Hepatocyte (in vitro differentiated cells): Measurements from ENCODE around the gene CDRT4. TPM values are rescaled to one million over a fixed set of nuclear protein-coding genes. Genes with fewer than 3 reads are reported as not detected.

Source experiments
- DNase-seq: peaks from one replicate; pipeline ENCODE4 v3.0.0-alpha.2; 2016; ENCODE audit warnings: low spot score
- H2AFZ ChIP-seq: fragments of 200-600 bp; sonication (generic); 2 replicates; pipeline ENCODE4 v1.6.0; 2016; ENCODE audit warnings: antibody characterized with exemption, mild to moderate bottlenecking
- H3K27ac ChIP-seq: fragments of 200-600 bp; sonication (generic); 2 replicates; pipeline ENCODE4 v1.5.1; 2016; ENCODE audit warnings: mild to moderate bottlenecking
- H3K27me3 ChIP-seq: fragments of 200-600 bp; sonication (generic); 2 replicates; pipeline ENCODE4 v1.6.1; 2016
- H3K36me3 ChIP-seq: fragments of 200-600 bp; sonication (generic); replicated peaks from 2 replicates; pipeline ENCODE4 v1.5.1; 2016; ENCODE audit warnings: low read depth; ENCODE audit not compliant: insufficient read depth
- H3K4me1 ChIP-seq: fragments of 200-600 bp; sonication (generic); 2 replicates; pipeline ENCODE4 v1.5.1; 2016; ENCODE audit warnings: mild to moderate bottlenecking, moderate library complexity; ENCODE audit not compliant: insufficient read depth
- H3K4me2 ChIP-seq: fragments of 200-600 bp; sonication (generic); 2 replicates; pipeline ENCODE4 v1.6.0; 2016
- H3K4me3 ChIP-seq: fragments of 200-600 bp; sonication (generic); 2 replicates; pipeline ENCODE4 v1.5.1; 2016; ENCODE audit warnings: mild to moderate bottlenecking
- H3K79me2 ChIP-seq: fragments of 200-600 bp; sonication (generic); 2 replicates; pipeline ENCODE4 v1.6.0; 2017; ENCODE audit warnings: mild to moderate bottlenecking
- H3K9me2 ChIP-seq: fragments of 200-600 bp; sonication (generic); replicated peaks from 2 replicates; pipeline ENCODE4 v1.6.0; 2017; ENCODE audit warnings: mild to moderate bottlenecking; ENCODE audit not compliant: insufficient read depth
- H3K9me3 ChIP-seq: fragments of 200-600 bp; sonication (generic); 2 replicates; pipeline ENCODE4 v1.5.1; 2016; ENCODE audit warnings: low read depth, mild to moderate bottlenecking
- H4K20me1 ChIP-seq: fragments of 200-600 bp; sonication (generic); 2 replicates; pipeline ENCODE4 v1.6.0; 2016; ENCODE audit warnings: mild to moderate bottlenecking; ENCODE audit not compliant: insufficient read depth, poor library complexity, severe bottlenecking
- EZH2 ChIP-seq: fragments of 200-600 bp; sonication (generic); IDR thresholded peaks from 2 replicates; pipeline ENCODE4 v1.6.1; 2016; ENCODE audit warnings: antibody characterized with exemption, mild to moderate bottlenecking, borderline replicate concordance
- EZH2phosphoT487 ChIP-seq: fragments of 200-600 bp; sonication (generic); IDR thresholded peaks from one replicate; pipeline ENCODE4 v1.6.1; 2018; ENCODE audit warnings: antibody characterized with exemption, mild to moderate bottlenecking, low read depth, moderate library complexity; ENCODE audit not compliant: unreplicated experiment, severe bottlenecking
- WGBS: methylation state at CpG from one replicate; pipeline ENCODE4 v1.1.6; 2016; ENCODE audit warnings: low lambda C conversion rate; ENCODE audit errors: missing lambda C conversion rate; 5-methylcytosine and 5-hydroxymethylcytosine counted together
- polyA plus RNA-seq: library from polyadenylated mRNA; unstranded; fragments of >200 nt; fragmentation: Nextera tagmentation; extraction: Ambion mirVana; gene quantifications from 2 replicates; pipeline ENCODE4 v1.2.1, GENCODE V29; 2016
- total RNA-seq: library from RNA; depleted of rRNA; stranded (reverse); fragments of >200 nt; gene quantifications from 2 replicates; pipeline ENCODE4 v1.2.3, GENCODE V29; 2014
- TF ChIP-seq, protein P1 (sequence below): fragments of 200-600 bp; sonication (generic); IDR thresholded peaks from 2 replicates; pipeline ENCODE4 v1.5.1; 2016; ENCODE audit warnings: antibody characterized with exemption, mild to moderate bottlenecking; ENCODE audit not compliant: poor library complexity

Gene CDRT4
- total and polyA plus RNA-seq, 2 experiments from 2014 or later = 2.7 to 9.6 TPM

DNA sequence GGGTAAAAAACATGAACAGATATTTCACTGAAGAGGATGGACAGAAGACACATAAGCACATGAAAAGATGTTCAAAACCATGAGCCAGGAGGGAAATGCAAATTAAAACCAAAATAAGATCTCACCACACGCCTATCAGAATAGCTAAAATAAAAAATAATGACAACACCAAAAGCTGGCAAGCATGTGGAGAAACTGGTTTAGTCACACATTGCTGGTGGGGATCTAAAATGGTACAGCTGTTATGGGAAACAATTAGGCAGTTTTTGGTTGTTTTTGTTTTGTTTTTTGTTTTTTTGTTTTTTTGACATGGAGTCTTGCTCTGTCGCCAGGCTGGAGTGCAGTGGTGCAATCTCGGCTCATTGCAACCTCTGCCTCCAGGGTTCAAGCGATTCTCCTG is 81.3 kb downstream of the CDRT4 start:
- Histone ChIP-seq H3K4me3 (no peak overlapping the region), H3K36me3 (no peaks in the 10 kb centered on the region), H3K79me2 (no peaks in the 10 kb centered on the region), H2AFZ (no peak overlapping the region), H3K9me3 (no peaks in the 10 kb centered on the region), H4K20me1 (no peaks in the 10 kb centered on the region), H3K9me2 (no peaks in the 10 kb centered on the region), H3K27me3 (no peaks in the 10 kb centered on the region), H3K27ac (no peak overlapping the region), H3K4me1 (peaks cover 15% of the 10 kb centered on the region), H3K4me2 (no peak overlapping the region)
- TF ChIP-seq, protein P1, sequence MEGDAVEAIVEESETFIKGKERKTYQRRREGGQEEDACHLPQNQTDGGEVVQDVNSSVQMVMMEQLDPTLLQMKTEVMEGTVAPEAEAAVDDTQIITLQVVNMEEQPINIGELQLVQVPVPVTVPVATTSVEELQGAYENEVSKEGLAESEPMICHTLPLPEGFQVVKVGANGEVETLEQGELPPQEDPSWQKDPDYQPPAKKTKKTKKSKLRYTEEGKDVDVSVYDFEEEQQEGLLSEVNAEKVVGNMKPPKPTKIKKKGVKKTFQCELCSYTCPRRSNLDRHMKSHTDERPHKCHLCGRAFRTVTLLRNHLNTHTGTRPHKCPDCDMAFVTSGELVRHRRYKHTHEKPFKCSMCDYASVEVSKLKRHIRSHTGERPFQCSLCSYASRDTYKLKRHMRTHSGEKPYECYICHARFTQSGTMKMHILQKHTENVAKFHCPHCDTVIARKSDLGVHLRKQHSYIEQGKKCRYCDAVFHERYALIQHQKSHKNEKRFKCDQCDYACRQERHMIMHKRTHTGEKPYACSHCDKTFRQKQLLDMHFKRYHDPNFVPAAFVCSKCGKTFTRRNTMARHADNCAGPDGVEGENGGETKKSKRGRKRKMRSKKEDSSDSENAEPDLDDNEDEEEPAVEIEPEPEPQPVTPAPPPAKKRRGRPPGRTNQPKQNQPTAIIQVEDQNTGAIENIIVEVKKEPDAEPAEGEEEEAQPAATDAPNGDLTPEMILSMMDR = no peak
- TF ChIP-seq EZH2 (no peak), EZH2phosphoT487 (no peak)
- DNase-seq = no peak
- 97% methylated on average over 4 of the region's 4 CpGs for WGBS

Other genes starting within 250 kb of the CDRT4 start
- gene PMP22, start 202.3 kb downstream of the CDRT4 start, total RNA-seq = 111 and 113 TPM in 2 replicates
- 163 and 186 TPM in 2 replicates for gene PMP22, start 202.3 kb downstream of the CDRT4 start, polyA plus RNA-seq
- 1.9 TPM in 1 of 2 replicates, not detected in the other for gene TEKT3, start 126.0 kb downstream of the CDRT4 start, total RNA-seq
- gene TEKT3, start 126.0 kb downstream of the CDRT4 start, polyA plus RNA-seq = 0.41 and 0.45 TPM in 2 replicates
- 40.7 and 41.3 TPM in 2 replicates for gene TVP23C, start 95.9 kb upstream of the CDRT4 start, total RNA-seq
- 15.3 and 23.0 TPM in 2 replicates for gene TVP23C, start 95.9 kb upstream of the CDRT4 start, polyA plus RNA-seq
- gene FBXW10B, start 152.1 kb upstream of the CDRT4 start, total RNA-seq = 0.68 and 1.3 TPM in 2 replicates
- 0.23 and 0.29 TPM in 2 replicates for gene FBXW10B, start 152.1 kb upstream of the CDRT4 start, polyA plus RNA-seq
- gene TRIM16, start 216.7 kb upstream of the CDRT4 start, total RNA-seq = 19.5 and 21.6 TPM in 2 replicates
- 23.0 and 30.6 TPM in 2 replicates for gene TRIM16, start 216.7 kb upstream of the CDRT4 start, polyA plus RNA-seq
- gene ZNF286A, start 232.1 kb upstream of the CDRT4 start, total RNA-seq = 35.0 and 39.6 TPM in 2 replicates
- gene ZNF286A, start 232.1 kb upstream of the CDRT4 start, polyA plus RNA-seq = 16.1 and 18.5 TPM in 2 replicates